Caki2 (cell line): ENCODE data around the gene SLC13A3. TPM values are rescaled to one million over a fixed set of nuclear protein-coding genes. Genes with fewer than 3 reads are reported as not detected.

ENCODE experiments used
- DNase-seq: peaks from one replicate; pipeline ENCODE4 v3.0.0-alpha.2; 2015; ENCODE audit warnings: low read depth
- in situ Hi-C: cut with HindIII; loops from 2 replicates; pipeline ENCODE4 v1.10.0; 2016; ENCODE audit warnings: low sequenced_read_pairs, low pct_unique_long_range_greater_than_20kb, mixed read lengths
- total RNA-seq: library from RNA; depleted of rRNA; stranded (reverse); fragments of >200 nt; shearing (Covaris generic); gene quantifications from 2 replicates; pipeline ENCODE4 v1.2.3, GENCODE V29; 2014; ENCODE audit warnings: low replicate concordance; rRNA removed

Gene SLC13A3, protein sequence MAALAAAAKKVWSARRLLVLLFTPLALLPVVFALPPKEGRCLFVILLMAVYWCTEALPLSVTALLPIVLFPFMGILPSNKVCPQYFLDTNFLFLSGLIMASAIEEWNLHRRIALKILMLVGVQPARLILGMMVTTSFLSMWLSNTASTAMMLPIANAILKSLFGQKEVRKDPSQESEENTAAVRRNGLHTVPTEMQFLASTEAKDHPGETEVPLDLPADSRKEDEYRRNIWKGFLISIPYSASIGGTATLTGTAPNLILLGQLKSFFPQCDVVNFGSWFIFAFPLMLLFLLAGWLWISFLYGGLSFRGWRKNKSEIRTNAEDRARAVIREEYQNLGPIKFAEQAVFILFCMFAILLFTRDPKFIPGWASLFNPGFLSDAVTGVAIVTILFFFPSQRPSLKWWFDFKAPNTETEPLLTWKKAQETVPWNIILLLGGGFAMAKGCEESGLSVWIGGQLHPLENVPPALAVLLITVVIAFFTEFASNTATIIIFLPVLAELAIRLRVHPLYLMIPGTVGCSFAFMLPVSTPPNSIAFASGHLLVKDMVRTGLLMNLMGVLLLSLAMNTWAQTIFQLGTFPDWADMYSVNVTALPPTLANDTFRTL
- total RNA-seq = 0.26 and 0.84 TPM in 2 replicates

DNA sequence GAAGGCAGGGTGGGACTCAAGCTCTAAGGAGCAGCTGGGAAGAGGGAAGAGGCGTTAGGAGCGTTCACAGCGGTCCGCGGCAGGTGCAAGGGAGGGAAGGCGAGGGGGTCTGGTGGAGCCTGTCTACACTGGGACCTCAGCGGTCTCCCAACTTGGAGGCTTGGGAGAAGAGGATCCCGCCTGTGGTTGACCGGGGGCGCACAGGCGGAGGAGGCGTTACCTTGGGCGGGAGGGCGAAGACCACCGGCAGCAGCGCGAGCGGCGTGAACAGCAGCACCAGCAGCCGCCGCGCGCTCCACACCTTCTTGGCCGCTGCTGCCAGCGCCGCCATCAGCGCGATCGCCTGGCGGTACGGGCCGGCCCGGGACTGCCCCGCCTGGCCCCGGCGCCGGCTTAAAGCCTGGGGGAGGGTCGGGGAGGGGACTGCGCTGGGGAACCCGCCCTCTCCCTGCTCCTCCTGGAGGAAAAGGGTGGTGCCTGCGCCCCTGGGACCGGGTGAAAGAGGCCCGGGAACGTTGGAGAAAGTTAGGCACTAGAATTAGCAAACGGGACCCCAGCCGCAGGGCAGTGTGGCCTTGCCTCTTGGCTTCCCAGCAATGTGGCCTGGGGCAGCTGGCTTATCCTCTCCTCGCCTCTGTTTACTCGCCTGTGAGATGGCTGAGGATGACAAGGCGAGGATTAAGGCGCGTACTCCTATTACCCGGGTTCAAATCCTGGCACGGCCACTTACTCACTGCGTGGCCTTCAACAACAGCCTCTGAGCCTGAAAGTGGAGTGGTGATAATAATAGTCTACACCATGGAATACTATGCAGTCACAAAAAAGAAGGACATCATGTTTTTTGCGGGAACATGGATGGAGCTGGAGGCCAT, at the start of gene SLC13A3:
Gene SLC13A3 (minus strand): TSS at position 369 of the 872 bp plus-strand sequence. CDS start 38 bp downstream, at position 331.
- no peak for DNase-seq
- in situ Hi-C loops = no loop called here

DNA sequence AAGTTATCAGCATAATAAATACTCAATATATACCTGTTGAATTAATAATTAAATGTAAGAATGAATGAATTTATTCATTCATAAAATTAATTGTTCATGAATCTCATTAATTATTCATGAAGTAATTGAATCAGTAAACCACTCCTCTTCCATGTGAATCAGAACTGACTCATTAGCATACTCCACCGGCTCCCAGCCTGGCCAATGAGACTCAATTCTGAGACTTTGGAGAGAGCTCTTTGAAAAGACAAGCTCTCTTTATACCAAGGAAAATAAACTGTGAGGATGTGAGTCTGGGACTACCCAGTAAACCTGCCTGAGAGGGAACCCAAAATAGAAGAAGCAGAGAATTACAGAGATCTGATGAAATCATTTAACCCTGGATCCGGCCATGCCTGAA, 49.8 kb upstream of the SLC13A3 start:
- in situ Hi-C loops = no loop called here
- no peak for DNase-seq

DNA sequence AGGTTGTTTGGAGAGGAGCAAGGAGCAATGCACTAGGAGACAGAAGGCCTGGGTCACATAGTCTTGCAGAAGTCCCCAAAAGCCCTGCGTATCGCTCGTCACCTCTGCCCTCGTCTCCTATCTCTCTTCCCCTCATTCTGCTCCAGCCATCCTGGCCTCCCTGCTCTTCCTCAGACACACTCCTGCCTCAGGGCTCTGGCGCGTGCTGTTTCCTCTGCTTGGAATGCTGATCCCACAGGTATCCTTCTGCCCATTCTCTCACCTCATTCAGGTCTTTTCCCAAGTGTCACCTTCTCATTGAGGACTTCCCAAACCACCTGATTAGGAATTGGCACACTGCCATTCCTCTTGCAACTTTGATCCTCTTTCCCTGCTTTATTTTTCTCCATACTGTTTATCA, 49.2 kb upstream of the SLC13A3 start:
- no peak for DNase-seq
- in situ Hi-C loops = no loop called here

DNA sequence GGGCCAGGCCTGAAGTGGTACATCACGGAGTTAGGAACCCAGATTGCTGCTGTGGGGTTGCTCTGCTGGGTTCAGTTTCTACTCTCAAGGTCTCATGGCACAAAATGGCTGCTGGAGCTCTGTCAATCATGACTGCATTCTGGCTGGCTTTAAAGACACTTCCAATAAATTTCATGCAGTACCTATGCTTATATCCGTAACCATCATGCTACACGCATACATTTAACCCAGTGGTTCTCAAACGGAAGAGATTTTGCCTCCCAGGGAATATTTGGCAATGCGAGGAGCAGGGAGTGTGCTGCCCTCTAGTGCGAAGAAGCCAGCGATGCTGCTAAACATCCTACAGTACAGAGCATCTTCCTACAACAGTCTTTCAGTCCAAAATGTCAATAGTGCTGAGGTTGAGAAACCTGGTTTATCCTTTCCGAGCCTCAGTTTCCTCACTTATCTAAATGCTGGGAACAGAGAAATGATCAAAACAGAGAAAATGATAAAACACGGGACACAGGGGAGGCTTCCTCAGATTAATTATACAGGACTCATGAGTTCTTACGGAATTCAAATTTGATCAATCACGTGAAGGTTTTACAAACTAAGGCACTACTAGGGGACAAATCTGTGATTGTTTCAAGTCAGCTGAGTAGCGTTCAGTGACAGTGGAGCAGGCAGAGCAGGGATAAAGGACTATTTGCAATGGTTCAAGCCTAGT, 48.5 kb upstream of the SLC13A3 start:
- in situ Hi-C loops = no loop called here
- no peak for DNase-seq

DNA sequence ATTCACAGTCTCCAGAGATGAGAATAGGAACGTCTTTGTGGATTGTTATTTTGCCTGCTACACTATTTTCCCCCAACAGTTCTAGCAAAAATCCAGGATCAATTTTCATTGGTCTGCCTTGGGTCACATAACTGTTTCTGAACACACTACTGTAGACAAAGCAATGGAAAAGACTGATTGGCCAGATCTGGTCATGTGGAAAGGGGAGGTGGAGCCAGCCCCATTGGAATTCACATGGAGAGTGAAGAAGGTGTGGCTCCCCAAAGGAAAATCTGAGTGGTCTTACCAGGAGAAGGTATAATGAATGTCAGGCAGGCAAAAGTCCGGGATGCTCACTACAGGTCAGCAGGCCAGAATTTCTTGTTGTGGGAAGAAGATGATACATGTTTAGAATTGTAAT, 47.5 kb upstream of the SLC13A3 start:
- in situ Hi-C loops = no loop called here
- DNase-seq = no peak

DNA sequence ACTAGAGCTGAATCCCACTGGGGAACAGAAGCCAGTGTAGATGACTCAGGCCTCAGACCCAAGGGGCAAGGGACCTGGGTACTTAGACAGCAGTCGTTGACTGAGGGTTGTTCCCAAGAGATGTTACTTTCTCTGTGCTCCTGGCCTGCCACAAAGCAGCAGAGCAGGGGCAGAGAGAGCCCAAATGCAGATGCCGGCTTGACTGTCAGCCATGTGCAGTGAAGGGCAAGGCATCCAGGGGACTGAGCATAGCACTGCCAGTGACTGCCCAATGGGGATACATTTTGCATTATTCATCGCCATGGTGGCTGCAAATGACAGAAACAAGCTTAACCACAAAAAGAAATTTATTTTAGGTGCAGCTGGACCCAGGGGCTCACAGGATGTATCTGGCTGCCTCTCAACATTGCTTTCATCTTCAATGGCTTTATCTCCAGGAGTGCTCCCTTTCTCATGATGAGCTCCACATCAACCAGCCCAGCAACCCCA, 45.6 kb upstream of the SLC13A3 start:
- DNase-seq = no peak
- in situ Hi-C loops = no loop called here

DNA sequence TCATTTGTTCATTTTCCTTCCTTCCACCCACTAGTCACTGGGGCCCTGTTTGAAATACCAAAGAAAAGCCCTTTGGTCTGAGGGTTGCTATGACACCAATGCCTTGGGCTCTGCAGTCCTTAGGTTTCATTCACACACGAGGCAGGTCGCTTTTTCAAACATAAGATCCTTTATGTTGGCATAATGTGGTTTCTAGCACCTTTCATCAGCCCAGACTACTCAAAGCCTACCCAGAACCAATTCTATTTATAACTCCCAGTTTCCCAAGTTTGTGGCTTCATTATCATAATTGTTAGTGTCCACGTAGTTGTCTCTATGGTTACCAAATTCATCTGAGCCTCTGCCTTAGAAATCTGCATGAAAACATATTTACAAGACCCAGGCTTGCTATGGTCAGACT, 44.6 kb upstream of the SLC13A3 start:
- in situ Hi-C loops = no loop called here
- no peak for DNase-seq

DNA sequence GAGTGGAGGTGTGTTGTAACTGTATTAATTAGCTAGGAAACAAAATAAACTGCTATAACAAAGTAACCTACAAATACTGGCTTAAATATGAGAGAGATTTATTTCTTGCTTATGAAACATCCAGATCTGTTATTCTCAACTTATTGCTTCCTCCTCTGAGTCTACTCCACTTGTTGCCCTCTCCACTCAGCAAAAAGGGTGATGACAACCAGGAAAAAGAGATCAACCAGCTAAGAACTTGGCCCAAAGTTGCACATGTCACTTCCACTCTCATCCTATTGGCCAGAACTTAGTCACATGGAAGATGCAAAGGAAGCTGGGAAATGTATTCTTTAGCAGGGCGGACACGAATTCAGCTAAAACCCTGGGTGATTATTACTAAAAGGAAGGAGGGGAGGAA, 43.2 kb upstream of the SLC13A3 start:
- in situ Hi-C loops = no loop called here
- peak; percentile 44 for DNase-seq

DNA sequence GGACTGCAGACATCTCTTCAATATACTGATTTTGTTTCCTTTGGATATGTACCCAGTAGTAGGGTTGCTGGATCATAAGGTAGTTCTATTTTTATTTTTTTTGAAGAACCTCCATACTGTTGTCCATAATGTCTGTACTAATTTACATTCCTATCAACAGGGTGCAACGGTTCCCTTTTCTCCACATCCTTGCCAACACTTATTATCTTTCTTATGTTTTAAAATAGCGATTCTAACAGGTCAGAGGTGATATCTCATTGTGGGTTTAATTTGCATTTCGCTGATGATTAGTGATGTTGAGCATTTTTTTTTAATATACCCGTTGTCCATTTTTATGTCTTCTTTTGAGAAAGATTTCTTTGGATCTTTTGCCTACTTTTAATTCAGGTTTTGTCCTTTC, 39.9 kb upstream of the SLC13A3 start:
- in situ Hi-C loops = no loop called here

DNA sequence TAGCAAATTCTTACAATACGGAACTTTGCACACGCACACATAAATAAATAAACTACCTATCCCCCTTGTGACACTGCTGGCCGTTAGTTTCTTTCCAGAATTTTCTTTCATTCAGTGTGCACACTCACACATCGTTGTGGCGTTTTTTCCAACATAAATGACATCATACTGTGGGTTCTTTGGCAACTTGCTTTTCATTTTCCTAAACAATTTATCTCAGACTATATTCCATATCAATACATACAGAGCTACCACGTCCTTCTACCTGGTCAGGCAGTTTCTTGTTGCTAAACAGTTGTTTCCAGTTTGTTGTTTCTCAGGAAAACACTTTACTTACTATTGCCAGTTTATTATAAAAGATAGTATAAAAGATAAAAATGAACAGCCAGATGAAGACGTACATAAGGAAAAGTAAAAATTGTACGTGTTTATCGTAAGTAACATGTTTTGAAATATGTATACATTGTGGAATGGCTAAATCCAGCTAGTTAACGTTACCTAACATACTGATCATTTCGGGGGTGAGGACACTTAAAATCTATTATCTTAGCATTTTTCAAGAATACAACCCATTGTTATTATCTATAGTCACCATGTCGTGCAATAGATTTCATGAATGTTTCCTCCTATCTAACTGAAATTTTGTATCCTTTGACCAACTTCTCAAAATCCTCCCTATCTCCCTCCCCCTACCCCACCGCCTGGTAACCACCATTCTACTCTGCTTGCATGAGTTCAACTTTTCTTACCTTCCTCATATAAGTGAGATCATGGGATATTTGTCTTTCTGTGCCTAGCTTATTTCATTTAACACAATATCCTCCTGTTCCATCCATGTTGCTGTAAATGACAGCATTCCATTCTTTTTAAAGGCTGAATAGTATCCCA, 39.2 kb upstream of the SLC13A3 start:
- in situ Hi-C loops = no loop called here
- DNase-seq = no peak

More for the DNA sequence above, 39.9 kb upstream of the SLC13A3 start:
- DNase-seq = no peak

DNA sequence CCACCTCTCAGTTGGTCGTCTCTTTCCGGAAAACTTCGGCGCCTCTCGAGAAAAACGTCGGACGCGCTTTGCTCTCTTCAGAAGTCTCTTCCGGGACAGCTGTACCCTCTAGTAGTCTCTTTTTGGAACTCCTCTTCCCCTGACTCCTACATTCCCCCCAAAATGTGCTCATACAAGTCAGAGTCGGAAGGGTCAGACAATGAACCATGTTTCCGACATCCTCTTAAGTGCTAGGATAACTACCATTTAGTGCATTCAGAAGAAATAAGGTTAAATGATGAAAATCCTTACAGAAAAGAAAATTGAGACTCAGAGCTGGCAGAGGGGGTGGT, 38.5 kb upstream of the SLC13A3 start:
- in situ Hi-C loops = no loop called here
- DNase-seq = no peak

DNA sequence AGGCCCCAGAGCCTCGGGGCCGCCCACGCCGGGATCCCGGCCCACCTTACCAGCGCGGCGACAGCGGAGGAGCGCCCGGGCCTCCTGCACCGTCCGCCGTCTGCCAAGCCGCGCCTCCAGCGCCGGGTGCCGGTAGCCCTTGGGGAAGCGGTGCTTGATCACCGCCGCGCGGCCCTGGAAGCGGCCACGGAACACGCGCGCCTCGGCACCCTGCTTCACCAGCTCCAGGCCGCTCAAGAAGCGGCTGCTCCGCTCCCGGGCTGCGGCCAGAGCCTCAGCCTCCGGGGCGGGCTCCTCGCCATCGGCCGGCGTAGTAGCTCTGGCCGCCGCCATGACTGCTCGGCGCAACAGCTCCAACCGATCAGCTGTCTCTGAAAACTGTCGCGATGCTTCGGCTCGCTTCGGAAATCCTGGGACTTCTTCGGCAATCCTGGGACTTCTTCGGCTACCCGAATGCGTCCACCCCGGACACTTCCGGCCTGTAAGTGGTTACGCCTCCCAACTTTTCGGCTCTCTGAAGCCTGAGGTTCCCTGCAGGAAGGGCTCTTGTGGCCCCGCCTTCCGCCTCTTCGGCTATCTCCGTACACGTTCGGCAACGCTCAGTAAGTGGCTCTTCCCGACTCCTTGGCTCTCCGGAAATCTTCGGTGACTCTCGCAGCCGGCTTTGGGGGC, 38.0 kb upstream of the SLC13A3 start, which contains the start of gene TP53RK:
Gene TP53RK (minus strand): TSS at position 363 of the 672 bp plus-strand sequence. CDS start 30 bp downstream, at position 333.
- peak; percentile 100 for DNase-seq
- in situ Hi-C loops = no loop called here

DNA sequence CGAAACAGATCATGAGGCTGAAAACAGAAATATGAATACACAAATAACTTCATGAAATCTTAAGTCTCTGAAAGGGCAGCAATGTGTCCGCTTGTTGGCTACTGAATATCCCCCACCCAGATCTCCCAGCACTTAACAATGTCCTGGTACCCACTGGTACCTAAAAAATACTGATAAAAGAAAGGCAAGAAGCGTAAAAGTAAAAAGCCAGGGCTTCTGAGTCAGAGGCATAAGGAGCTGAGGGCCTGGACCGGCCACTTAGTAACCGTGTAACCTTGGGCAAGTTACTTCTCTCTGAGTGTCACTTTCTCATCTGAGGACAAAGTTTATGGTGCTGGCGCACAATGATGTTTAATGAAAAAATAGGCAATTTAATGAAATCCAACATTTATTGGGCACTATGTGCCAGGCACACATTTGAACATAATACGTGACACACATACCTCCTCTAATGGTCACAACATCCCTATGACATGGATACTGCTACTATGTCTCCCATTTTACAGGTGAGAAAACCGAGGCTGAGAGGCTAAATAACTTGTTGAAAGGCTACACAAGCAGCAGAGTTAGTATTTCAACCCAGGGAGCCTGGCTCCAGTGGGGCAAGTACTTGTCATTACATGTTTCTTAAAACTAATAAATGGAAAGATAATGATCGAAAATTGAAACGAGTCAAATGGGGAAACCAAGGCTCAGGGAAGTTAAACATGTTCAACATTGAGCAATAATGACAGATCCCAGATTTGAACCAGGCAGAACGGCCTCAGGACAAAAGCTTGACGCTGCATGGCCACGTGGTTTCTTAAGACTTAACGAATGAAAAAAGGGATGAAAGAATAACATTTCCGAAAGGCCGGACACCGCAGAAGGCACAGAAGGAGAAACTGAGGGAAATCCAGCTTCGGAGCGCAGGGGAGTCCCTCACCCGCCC, 37.2 kb upstream of the SLC13A3 start:
- in situ Hi-C loops = no loop called here
- DNase-seq = no peak

DNA sequence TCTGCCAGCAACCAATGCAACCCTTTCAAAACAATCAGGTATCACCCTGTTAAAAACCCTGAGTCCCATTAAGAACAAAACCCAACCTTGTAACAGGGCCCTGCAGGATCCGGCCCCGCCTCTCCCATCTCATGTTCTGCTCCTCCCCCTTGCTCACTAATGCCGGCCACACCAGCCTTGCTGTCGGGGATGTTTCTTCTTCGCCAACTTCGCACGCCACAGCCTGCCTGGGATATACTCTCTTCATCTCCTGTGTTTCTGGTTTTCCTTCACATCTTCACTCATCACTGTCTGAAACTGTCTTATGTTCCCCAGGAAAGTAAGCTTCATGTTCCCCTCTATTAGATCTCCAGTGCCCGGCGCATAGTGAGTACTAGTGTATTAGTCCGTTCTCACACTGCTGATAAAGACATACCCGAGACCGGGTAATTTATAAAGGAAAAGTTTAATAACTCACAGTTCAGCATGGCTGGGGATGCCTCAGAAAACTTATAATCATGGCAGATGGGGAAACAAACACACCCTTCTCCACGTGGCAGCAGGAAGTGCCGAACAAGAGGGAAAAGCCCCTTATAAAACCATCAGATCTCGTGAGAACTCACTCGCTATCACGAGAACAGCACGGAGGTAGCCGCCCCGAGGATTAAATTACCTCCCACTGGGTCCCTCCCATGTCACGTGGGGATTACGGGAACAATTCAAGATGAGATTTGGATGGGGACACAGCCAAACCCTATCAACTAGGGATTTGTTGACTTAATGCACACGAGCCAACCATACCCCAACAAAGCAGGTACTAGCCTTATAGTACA, 32.9 kb upstream of the SLC13A3 start:
- in situ Hi-C loops = no loop called here
- DNase-seq = peak; percentile 38

DNA sequence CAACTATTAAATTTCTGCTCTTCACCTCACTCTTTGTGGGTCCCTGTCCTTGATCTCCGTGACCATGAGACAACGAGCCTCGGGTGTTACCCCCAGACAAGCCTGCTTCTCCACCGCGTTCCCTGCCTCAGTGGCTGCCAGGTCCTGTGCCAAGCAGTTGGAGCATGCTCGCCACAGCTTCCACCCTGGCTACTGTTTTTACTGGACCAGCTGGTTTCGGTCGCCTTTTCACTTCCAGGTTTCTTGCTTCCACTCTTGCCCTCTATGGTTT, 32.3 kb upstream of the SLC13A3 start:
- in situ Hi-C loops = no loop called here
- no peak for DNase-seq
